ENCODE data around the gene RTN4R. TPM values are rescaled to one million over a fixed set of nuclear protein-coding genes. Genes with fewer than 3 reads are reported as not detected.
"Not testable (repeated sequence)": the region's sequence is repeated elsewhere in the genome, so short reads cannot be mapped to it uniquely, and the experiment has no call there.

Gene RTN4R
- polyA plus RNA-seq, 10 donors = 6.3 to 13.1 (median 10.9) TPM

GRCh38 chr22:20272700-20273099 lies 4.6 kb upstream of the RTN4R start:
- no peak for DNase-seq

- no peak for DNase-seq
Measured at GRCh38 chr22:20272174-20272573, 4.1 kb upstream of the RTN4R start.

- no peak for DNase-seq
Measured at GRCh38 chr22:20271114-20271994, 3.2 kb upstream of the RTN4R start.

GRCh38 chr22:20270190-20271113 lies 2.3 kb upstream of the RTN4R start:
- DNase-seq = not testable (repeated sequence)

- DNase-seq = not testable (repeated sequence)
Measured at GRCh38 chr22:20269673-20270072, 1.6 kb upstream of the RTN4R start.

- DNase-seq = not testable (repeated sequence)
Measured at GRCh38 chr22:20269201-20269600, 1.1 kb upstream of the RTN4R start.

- no peak for DNase-seq
Measured at GRCh38 chr22:20267441-20268278, 458 bp downstream of the RTN4R start.

GRCh38 chr22:20266667-20267440 lies 1.3 kb downstream of the RTN4R start:
- not testable (repeated sequence) for DNase-seq

GRCh38 chr22:20265772-20266666 lies 2.1 kb downstream of the RTN4R start:
- DNase-seq = not testable (repeated sequence)

- DNase-seq = no peak
Measured at GRCh38 chr22:20264614-20265452, 3.3 kb downstream of the RTN4R start.

GRCh38 chr22:20263404-20264281 lies 4.5 kb downstream of the RTN4R start:
- not testable (repeated sequence) for DNase-seq

GRCh38 chr22:20262582-20263147 lies 5.5 kb downstream of the RTN4R start:
- no peak for DNase-seq

- DNase-seq = no peak
Measured at GRCh38 chr22:20261848-20262581, 6.1 kb downstream of the RTN4R start.

GRCh38 chr22:20260071-20260765 lies 7.9 kb downstream of the RTN4R start:
- no peak for DNase-seq

- no peak for DNase-seq
Measured at GRCh38 chr22:20259327-20259688, 8.8 kb downstream of the RTN4R start.
